Measurements from ENCODE around the gene FTH1. TPM values are rescaled to one million over a fixed set of nuclear protein-coding genes. Genes with fewer than 3 reads are reported as not detected.
"Not testable (repeated sequence)": the region's sequence is repeated elsewhere in the genome, so short reads cannot be mapped to it uniquely, and the experiment has no call there.

The FTH1 gene
- total RNA-seq (2014; rRNA removed; shearing (Covaris generic)) = 511 and 651 TPM in 2 replicates

- peak; percentile 84 for DNase-seq (ENCODE audit: low spot score)
Measured at GRCh38 chr11:61967116-61967923, at the start of gene FTH1. Gene FTH1, minus strand, starts transcription at chr11:61967634. Its CDS starts 209 bp downstream, at chr11:61967425.

- no peak for DNase-seq (ENCODE audit: low spot score)
Measured at GRCh38 chr11:62015615-62016014, 48.2 kb upstream of the FTH1 start.

GRCh38 chr11:62013537-62014476, 46.4 kb upstream of the FTH1 start:
- peak; percentile 81 for DNase-seq (ENCODE audit: low spot score)

- DNase-seq (ENCODE audit: low spot score) = peak; percentile 75
Measured at GRCh38 chr11:62012832-62013461, 45.5 kb upstream of the FTH1 start.

- DNase-seq (ENCODE audit: low spot score) = peak; percentile 64
Measured at GRCh38 chr11:62012451-62012831, 45.0 kb upstream of the FTH1 start.

- no peak for DNase-seq (ENCODE audit: low spot score)
Measured at GRCh38 chr11:62011881-62012280, 44.4 kb upstream of the FTH1 start.

GRCh38 chr11:62010935-62011528, 43.6 kb upstream of the FTH1 start:
- DNase-seq (ENCODE audit: low spot score) = no peak

GRCh38 chr11:62008193-62008592, 40.8 kb upstream of the FTH1 start:
- no peak for DNase-seq (ENCODE audit: low spot score)

GRCh38 chr11:62004473-62004872, 37.0 kb upstream of the FTH1 start:
- DNase-seq (ENCODE audit: low spot score) = peak; percentile 64

GRCh38 chr11:62002283-62002682, 34.8 kb upstream of the FTH1 start:
- DNase-seq (ENCODE audit: low spot score) = not testable (repeated sequence)

- DNase-seq (ENCODE audit: low spot score) = no peak
Measured at GRCh38 chr11:62001450-62002191, 34.2 kb upstream of the FTH1 start.

- DNase-seq (ENCODE audit: low spot score) = no peak
Measured at GRCh38 chr11:62000539-62001446, 33.4 kb upstream of the FTH1 start.

GRCh38 chr11:61999141-61999975, 31.9 kb upstream of the FTH1 start:
- DNase-seq (ENCODE audit: low spot score) = no peak

GRCh38 chr11:61996933-61997332, 29.5 kb upstream of the FTH1 start:
- DNase-seq (ENCODE audit: low spot score) = no peak

- DNase-seq (ENCODE audit: low spot score) = no peak
Measured at GRCh38 chr11:61994981-61995380, 27.5 kb upstream of the FTH1 start.

- no peak for DNase-seq (ENCODE audit: low spot score)
Measured at GRCh38 chr11:61985869-61986268, 18.4 kb upstream of the FTH1 start.

GRCh38 chr11:61983419-61983818, 16.0 kb upstream of the FTH1 start:
- DNase-seq (ENCODE audit: low spot score) = no peak

- no peak for DNase-seq (ENCODE audit: low spot score)
Measured at GRCh38 chr11:61980783-61981541, 13.5 kb upstream of the FTH1 start.
